DMS79 (cell line): ENCODE data around the gene GLRA3.
"Not testable (repeated sequence)": the region's sequence is repeated elsewhere in the genome, so short reads cannot be mapped to it uniquely, and the experiment has no call there.

Source experiments
- DNase-seq: peaks from one replicate; lab custom pipeline; 2025; lab: John Stamatoyannopoulos, UW

Gene GLRA3

GRCh38 chr4:174828845-174829701 is at the start of gene GLRA3:
Gene GLRA3, minus strand, starts transcription at chr4:174829247. Its CDS starts 436 bp downstream, at chr4:174828811.
- DNase-seq, result peak; percentile 6

GRCh38 chr4:174874898-174875297 is 45.9 kb upstream of the GLRA3 start:
- no peak for DNase-seq

DNA sequence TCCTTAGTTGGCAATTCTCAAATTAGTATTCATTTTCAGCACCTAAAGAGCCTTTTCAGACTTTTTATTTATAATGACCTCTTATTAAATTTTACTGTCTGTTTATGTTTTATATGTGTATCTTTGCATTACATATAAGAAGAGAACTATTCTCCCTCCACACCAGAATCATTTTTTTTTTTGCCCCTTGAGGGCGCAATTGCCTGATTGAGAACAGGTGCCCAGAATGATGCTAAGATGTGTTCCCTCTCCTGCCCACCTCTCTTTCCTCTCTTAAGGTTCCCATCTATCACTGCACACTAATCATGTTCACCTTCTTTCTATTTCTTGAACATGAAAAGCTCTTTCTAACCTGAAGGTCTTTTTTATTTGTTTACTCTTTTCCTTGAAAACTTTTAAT is 44.9 kb upstream of the GLRA3 start:
- no peak for DNase-seq

DNA sequence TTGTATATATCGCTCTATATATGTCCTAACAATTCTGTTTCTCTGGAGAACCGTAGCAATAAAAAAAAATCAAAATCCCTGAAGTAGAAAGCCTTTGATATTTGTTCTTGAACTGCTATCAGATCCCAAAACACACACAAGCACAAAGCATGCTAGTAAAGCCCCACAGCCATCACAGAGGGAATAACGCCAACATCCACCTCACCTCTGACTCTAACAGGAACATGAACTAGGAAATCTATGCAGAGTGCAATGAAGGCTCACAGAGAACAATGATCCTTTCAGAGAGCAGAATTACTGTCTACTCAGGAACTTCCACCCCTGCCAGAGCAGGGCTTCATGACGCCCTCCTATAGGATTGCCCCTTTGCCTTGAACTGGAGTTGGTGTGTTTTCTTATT is 44.1 kb upstream of the GLRA3 start:
- DNase-seq, result not testable (repeated sequence)

GRCh38 chr4:174871407-174871806 is 42.4 kb upstream of the GLRA3 start:
- no peak for DNase-seq

DNA sequence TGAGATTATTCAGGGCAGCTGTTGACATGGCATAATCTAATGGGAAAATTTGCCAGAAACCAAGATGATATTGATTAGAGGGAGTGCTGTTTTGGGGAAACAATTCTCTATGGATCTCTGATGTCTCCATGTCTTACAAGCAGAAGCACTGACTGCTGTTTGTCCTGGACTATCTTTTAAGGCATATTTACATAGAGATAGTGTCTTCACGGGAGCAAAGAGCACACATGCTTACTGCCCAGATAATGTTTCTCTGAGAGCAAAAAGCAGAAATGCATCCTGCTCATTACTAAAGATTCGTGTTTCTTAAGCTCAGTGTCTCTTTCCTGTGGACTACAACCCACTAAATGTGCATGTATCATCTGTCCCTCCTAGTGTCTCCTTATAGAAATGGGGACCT is 41.3 kb upstream of the GLRA3 start:
- DNase-seq, result no peak

- DNase-seq, result no peak
Measured at GRCh38 chr4:174869339-174869738, 40.3 kb upstream of the GLRA3 start.

- DNase-seq, result no peak
Measured at GRCh38 chr4:174867903-174868302, 38.9 kb upstream of the GLRA3 start.

GRCh38 chr4:174865418-174865985 is 36.5 kb upstream of the GLRA3 start:
- DNase-seq, result no peak

DNA sequence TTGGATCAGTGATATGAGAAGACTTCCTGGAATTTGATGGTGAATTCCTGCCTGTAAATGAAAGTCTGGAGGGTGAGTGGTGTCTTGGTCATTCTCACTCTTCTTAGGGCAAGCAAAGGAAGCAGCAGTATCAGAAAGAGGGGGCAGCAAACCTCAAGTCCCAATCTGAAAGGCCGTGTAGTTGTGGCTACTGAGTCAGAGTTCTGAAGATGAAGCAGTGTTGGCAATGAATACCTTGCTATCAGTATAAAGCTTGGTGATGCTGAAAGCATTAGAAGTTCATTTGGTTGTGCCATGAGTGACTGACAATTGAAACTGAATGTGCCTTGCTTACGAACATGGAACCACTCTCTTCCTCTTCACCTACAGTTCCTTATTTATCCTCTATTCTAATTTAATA is 35.0 kb upstream of the GLRA3 start:
- DNase-seq, result no peak

DNA sequence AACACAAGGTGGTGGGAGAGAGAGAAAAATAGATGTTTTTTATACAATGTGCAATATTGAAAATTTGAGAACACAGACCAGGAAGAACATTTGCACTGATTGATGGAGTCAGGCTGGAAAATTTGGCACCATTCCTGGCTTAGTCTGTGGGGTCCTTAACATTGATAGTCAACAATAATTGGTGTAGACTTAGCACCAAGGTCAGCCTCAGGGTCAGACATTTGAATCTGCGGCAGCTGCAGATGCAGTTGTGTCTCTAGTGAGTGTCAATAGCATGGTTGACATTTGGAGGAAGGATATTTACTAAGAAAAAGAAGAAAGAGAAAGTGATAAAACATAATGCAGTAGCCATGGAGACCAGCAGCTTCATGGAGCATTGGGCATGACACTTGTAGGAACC is 31.5 kb upstream of the GLRA3 start:
- no peak for DNase-seq

- DNase-seq, result no peak
Measured at GRCh38 chr4:174859904-174860303, 30.9 kb upstream of the GLRA3 start.

DNA sequence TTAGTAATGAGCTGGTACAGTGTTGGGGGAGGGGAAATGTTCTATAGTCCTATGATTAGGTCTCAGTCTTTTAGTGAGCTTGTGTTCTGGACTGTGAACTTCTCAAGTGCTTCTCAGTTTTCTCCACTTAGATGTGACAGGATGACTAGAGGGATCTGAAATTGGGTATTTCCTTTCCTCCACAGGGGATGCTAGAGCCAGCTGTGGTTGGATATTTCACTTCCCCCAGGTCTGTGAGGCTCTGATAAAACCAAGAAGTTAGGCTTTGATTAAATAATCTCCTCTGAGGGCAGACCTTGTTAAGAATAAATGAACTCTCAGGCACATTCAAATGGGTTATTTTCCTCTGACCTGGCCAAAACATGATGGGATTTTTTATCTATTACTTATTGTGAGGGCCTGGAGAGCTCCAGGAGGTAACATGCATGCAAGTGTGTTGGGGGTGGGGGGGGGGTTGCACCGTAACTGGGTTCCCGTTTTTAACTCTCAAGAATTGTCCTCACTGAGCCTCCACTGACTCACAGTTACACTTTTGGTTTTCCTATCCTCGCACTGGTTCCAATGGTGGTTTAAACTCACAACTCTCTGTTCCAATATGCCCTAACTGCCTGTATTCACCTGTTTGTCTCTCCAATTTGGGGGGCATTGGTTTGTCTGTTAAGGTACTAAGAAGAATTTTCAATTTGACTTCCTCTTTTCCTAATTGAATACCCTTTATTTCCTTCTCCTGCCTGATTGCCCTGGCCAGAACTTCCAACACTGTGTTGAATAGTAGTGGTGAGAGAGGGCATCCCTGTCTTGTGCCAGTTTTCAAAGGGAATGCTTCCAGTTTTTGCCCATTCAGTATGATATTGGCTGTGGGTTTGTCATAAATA is 28.1 kb upstream of the GLRA3 start:
- no peak for DNase-seq

GRCh38 chr4:174855050-174855449 is 26.0 kb upstream of the GLRA3 start:
- DNase-seq, result no peak

- no peak for DNase-seq
Measured at GRCh38 chr4:174853629-174854028, 24.6 kb upstream of the GLRA3 start.

DNA sequence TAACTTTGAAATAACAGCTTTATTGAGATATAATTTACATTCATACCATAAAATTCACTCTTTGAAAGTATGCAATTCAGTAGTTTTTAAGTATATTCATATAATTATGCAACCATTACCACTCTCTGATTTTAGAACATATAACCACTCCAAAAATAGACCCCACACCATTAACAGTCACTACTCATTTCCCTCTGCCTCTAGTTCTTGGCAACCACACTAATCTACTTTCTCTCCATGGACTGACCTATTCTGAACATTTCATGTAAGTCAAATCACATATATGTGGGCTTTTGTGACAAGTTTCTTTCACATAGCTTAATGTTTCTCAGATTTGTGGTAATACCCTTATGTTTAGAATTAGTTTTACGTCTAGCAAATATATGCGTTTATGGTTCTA is 19.5 kb upstream of the GLRA3 start:
- DNase-seq, result no peak

GRCh38 chr4:174847801-174848427 is 18.9 kb upstream of the GLRA3 start:
- DNase-seq, result no peak

DNA sequence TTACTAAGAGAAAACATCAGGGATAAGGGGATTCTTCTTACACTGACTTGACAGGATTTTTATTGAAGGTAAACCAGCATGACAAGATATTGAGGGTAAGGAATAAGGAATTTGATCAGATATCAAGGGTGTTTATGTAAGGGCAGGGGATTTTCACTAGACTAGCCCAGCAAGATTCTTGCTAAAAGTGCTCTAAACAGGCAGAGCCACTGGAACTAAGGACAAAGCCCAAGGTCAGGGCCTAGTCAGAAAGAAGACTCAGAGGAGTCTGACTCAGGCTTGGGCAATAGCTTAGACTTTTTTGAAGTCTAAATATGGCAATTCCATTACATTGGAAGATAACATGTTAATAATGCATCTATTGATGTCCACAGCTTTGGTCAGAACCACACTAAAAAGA is 6.5 kb upstream of the GLRA3 start:
- no peak for DNase-seq

- no peak for DNase-seq
Measured at GRCh38 chr4:174834477-174834876, 5.4 kb upstream of the GLRA3 start.

- no peak for DNase-seq
Measured at GRCh38 chr4:174826660-174827059, 2.4 kb downstream of the GLRA3 start.

DNA sequence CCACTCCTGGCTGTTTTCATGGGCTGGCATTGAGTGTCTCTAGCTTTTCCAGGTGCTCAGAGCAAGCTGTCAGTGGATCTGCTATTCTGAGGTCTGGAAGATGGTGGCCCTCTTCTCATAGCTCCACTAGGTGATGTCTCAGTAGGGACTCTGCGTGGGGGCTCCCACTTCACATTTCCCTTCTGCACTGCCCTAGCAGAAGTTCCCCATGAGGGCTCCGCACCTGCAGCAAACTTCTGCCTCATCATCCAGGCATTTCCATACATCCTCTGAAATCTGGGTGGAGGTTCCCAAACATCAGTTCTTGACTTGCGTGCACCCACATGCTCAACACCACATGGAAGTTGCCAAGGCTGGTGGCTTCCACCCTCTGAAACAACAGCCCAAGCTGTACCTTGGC is 13.8 kb downstream of the GLRA3 start:
- no peak for DNase-seq

- no peak for DNase-seq
Measured at GRCh38 chr4:174813292-174813691, 15.8 kb downstream of the GLRA3 start.
